H1 (cell line): Measurements from ENCODE around the gene PPP4R1. TPM values are rescaled to one million over a fixed set of nuclear protein-coding genes. Genes with fewer than 3 reads are reported as not detected.

ENCODE experiments used
- CTCF ChIA-PET: fragments of 300-600 bp; sonication (Branson Sonifier 250); formaldehyde crosslinking; loops from one replicate; lab custom pipeline; 2021; ENCODE audit not compliant: partially characterized antibody; lab: Charles Lee
- POLR2A ChIA-PET: fragments of 300-600 bp; sonication (Branson Sonifier 250); formaldehyde crosslinking; loops from one replicate; lab custom pipeline; 2021; ENCODE audit warnings: inconsistent platforms; ENCODE audit not compliant: partially characterized antibody; lab: Charles Lee
- DNase-seq, 2 experiments: peaks; one replicate each; pipeline versions ENCODE4 v3.0.0 to v3.0.0-alpha.2; 2010 to 2022; ENCODE audit warnings: low spot score in 2 of 2, low read depth in 1 of 2, mixed read lengths in 1 of 2
- FAIRE-seq: peaks from 2 replicates; lab custom pipeline; 2011; peaks lifted over from hg19 to GRCh38; lab: Jason Lieb, UNC
- H2AFZ ChIP-seq: 2 replicates; pipeline ENCODE4 v1.8.1; 2012; ENCODE audit warnings: low read length, inconsistent platforms
- H2AK5ac ChIP-seq: 2 replicates; pipeline ENCODE4 v1.6.1; 2013; ENCODE audit warnings: low read depth, low read length
- H2BK120ac ChIP-seq: replicated peaks from 2 replicates; pipeline ENCODE3; 2013; ENCODE audit warnings: low read depth, low read length, inconsistent platforms
- H2BK12ac ChIP-seq: 2 replicates; pipeline ENCODE4 v1.6.1; 2013; ENCODE audit warnings: low read depth, low read length
- H2BK15ac ChIP-seq: 2 replicates; pipeline ENCODE4 v1.6.1; 2013; ENCODE audit warnings: low read length
- H2BK20ac ChIP-seq: 2 replicates; pipeline ENCODE4 v1.6.1; 2013; ENCODE audit warnings: low read length
- H2BK5ac ChIP-seq: 2 replicates; pipeline ENCODE4 v1.6.1; 2013; ENCODE audit warnings: low read depth, low read length
- H3K14ac ChIP-seq: 2 replicates; pipeline ENCODE4 v1.6.1; 2013; ENCODE audit warnings: inconsistent platforms; ENCODE audit not compliant: insufficient read length
- H3K18ac ChIP-seq: 2 replicates; pipeline ENCODE4 v1.6.1; 2013; ENCODE audit warnings: low read length; ENCODE audit errors: extremely low read depth
- H3K23ac ChIP-seq: 2 replicates; pipeline ENCODE4 v1.6.1; 2013; ENCODE audit warnings: inconsistent platforms; ENCODE audit not compliant: insufficient read length
- H3K23me2 ChIP-seq: 2 replicates; pipeline ENCODE4 v1.6.1; 2013; ENCODE audit warnings: low read depth, low read length
- H3K27ac ChIP-seq: 2 replicates; pipeline ENCODE4 v1.6.1; 2011; ENCODE audit warnings: low read depth, low read length, inconsistent platforms
- H3K27me3 ChIP-seq, 4 experiments: replicated peaks in 1 of 4; 1 replicate in 1 of 4; 2 replicates in 3 of 4; pipeline versions ENCODE4 v1.6.1 to v1.8.1; 2011 to 2013; ENCODE audit warnings: low read length in 3 of 4, mild to moderate bottlenecking in 3 of 4, inconsistent platforms in 2 of 4, mixed read lengths in 2 of 4, moderate library complexity in 1 of 4; ENCODE audit not compliant: control insufficient read depth in 3 of 4, insufficient read depth in 3 of 4; ENCODE audit errors: extremely low read depth in 1 of 4
- H3K36me3 ChIP-seq, 4 experiments: 2 replicates each; pipeline versions ENCODE4 v1.6.1 to v1.8.1; 2011 to 2013; ENCODE audit warnings: mild to moderate bottlenecking in 4 of 4, low read length in 3 of 4, moderate library complexity in 2 of 4, control low read depth in 1 of 4, inconsistent platforms in 1 of 4; ENCODE audit not compliant: insufficient read depth in 4 of 4, control insufficient read depth in 2 of 4
- H3K4ac ChIP-seq: replicated peaks from 2 replicates; pipeline ENCODE3; 2013; ENCODE audit warnings: low read length, low read depth, mixed read lengths, inconsistent platforms; ENCODE audit not compliant: insufficient read length
- H3K4me1 ChIP-seq, 4 experiments: replicated peaks in 1 of 4; 1 replicate in 1 of 4; 2 replicates in 3 of 4; pipeline versions ENCODE4 v1.6.1 to v1.8.1; 2011 to 2013; ENCODE audit warnings: low read length in 3 of 4, inconsistent platforms in 2 of 4, mixed read lengths in 1 of 4; ENCODE audit not compliant: insufficient read depth in 4 of 4, control insufficient read depth in 3 of 4
- H3K4me2 ChIP-seq, 2 experiments: 2 replicates each; pipeline versions ENCODE4 v1.6.1 to v1.8.1; 2011 to 2013; ENCODE audit warnings: low read depth in 2 of 2, low read length in 2 of 2, control low read depth in 1 of 2, inconsistent platforms in 1 of 2, mild to moderate bottlenecking in 1 of 2; ENCODE audit not compliant: insufficient read depth in 1 of 2
- H3K4me3 ChIP-seq, 4 experiments: fragments of 200-600, 300-600 bp in 1 of 4; sonication (generic), shearing (Covaris generic), sonication (Bioruptor Twin) in 1 of 4; 2 replicates each; pipeline versions ENCODE4 v1.5.1 to v1.8.1; 2011 to 2016; ENCODE audit warnings: low read length in 4 of 4, low read depth in 3 of 4, control low read depth in 2 of 4, inconsistent platforms in 2 of 4, mild to moderate bottlenecking in 2 of 4, mixed read lengths in 1 of 4, moderate library complexity in 1 of 4; ENCODE audit not compliant: insufficient read depth in 2 of 4; ENCODE audit errors: extremely low read depth in 1 of 4
- H3K56ac ChIP-seq: replicated peaks from 2 replicates; pipeline ENCODE3; 2013; ENCODE audit warnings: low read depth, mild to moderate bottlenecking, mixed read lengths, low read length, inconsistent platforms; ENCODE audit not compliant: insufficient read length
- H3K79me1 ChIP-seq: 2 replicates; pipeline ENCODE4 v1.6.1; 2013; ENCODE audit warnings: low read depth, low read length, control low read depth
- H3K79me2 ChIP-seq, 2 experiments: 2 replicates each; pipeline versions ENCODE4 v1.6.1 to v1.8.1; 2012 to 2013; ENCODE audit warnings: low read length in 2 of 2, mild to moderate bottlenecking in 2 of 2, inconsistent platforms in 1 of 2; ENCODE audit not compliant: insufficient read depth in 2 of 2, control insufficient read depth in 1 of 2
- H3K9ac ChIP-seq, 4 experiments: replicated peaks in 1 of 4; 1 replicate in 1 of 4; 2 replicates in 3 of 4; pipeline versions ENCODE4 v1.6.1 to v1.8.1; 2011 to 2013; ENCODE audit warnings: low read depth in 3 of 4, low read length in 3 of 4, control low read depth in 2 of 4, mild to moderate bottlenecking in 2 of 4, moderate library complexity in 2 of 4, inconsistent platforms in 1 of 4; ENCODE audit errors: extremely low read depth in 1 of 4
- H3K9me3 ChIP-seq, 2 experiments: 2 replicates each; pipeline versions ENCODE4 v1.6.1 to v1.8.1; 2012 to 2013; ENCODE audit warnings: mild to moderate bottlenecking in 2 of 2, moderate library complexity in 2 of 2, control low read depth in 1 of 2, inconsistent platforms in 1 of 2, low read depth in 1 of 2, low read length in 1 of 2, mixed read lengths in 1 of 2; ENCODE audit not compliant: insufficient read depth in 2 of 2
- H4K20me1 ChIP-seq, 2 experiments: replicated peaks in 1 of 2; 2 replicates each; pipeline versions ENCODE3 to v1.8.1; 2011 to 2013; ENCODE audit warnings: inconsistent platforms in 2 of 2, low read length in 2 of 2, mild to moderate bottlenecking in 1 of 2; ENCODE audit not compliant: insufficient read depth in 2 of 2, control insufficient read depth in 1 of 2
- H4K5ac ChIP-seq: 2 replicates; pipeline ENCODE4 v1.6.1; 2013; ENCODE audit warnings: low read length, low read depth, mixed read lengths, inconsistent platforms; ENCODE audit not compliant: insufficient read length
- H4K8ac ChIP-seq: 2 replicates; pipeline ENCODE4 v1.8.0; 2013; ENCODE audit warnings: mild to moderate bottlenecking, moderate library complexity, low read length, inconsistent platforms; ENCODE audit not compliant: insufficient read depth; ENCODE audit errors: extremely low read depth
- H4K91ac ChIP-seq: replicated peaks from 2 replicates; pipeline ENCODE3; 2013; ENCODE audit warnings: low read length, mixed read lengths, inconsistent platforms; ENCODE audit not compliant: insufficient read length
- POU5F1 ChIP-seq: IDR thresholded peaks from 2 replicates; pipeline ENCODE4 v1.6.1; 2011; ENCODE audit warnings: low read depth, mild to moderate bottlenecking, low read length, moderate library complexity
- RAD21 ChIP-seq, 2 experiments: IDR thresholded peaks in 1 of 2; conservative IDR thresholded peaks in 1 of 2; 2 replicates each; pipeline ENCODE4 v1.6.1; 2011; ENCODE audit warnings: low read depth in 2 of 2, low read length in 2 of 2, improper control_type of control experiment in 1 of 2, inconsistent platforms in 1 of 2, mild to moderate bottlenecking in 1 of 2, moderate library complexity in 1 of 2
- WGBS, 2 experiments: shearing (Covaris generic) in 1 of 2; methylation state at CpG; one replicate each; pipeline versions ENCODE4 v1.1.6 to v1.1.7; 2013 to 2015; ENCODE audit warnings: low lambda C conversion rate in 2 of 2, mixed read lengths in 2 of 2, inconsistent platforms in 1 of 2, low coverage in 1 of 2, missing lambda C conversion rate in 1 of 2; ENCODE audit not compliant: insufficient replicate concordance in 2 of 2, insufficient coverage in 1 of 2, insufficient read length in 1 of 2; ENCODE audit errors: extremely low coverage in 1 of 2, missing lambda C conversion rate in 1 of 2; 5-methylcytosine and 5-hydroxymethylcytosine counted together
- polyA plus RNA-seq, 7 experiments: library from polyadenylated mRNA; depleted of rRNA in 3 of 7; stranded (reverse) in 5 of 7; unstranded in 2 of 7; fragments of >200 nt in 5 of 7; fragments of 200-250 nt in 2 of 7; gene quantifications; 1 replicate in 5 of 7; 2 replicates in 1 of 7; 4 replicates in 1 of 7; pipeline versions ENCODE4 v1.2.1 to v1.2.3, GENCODE V29; 2011 to 2013; ENCODE audit warnings: missing spikeins in 2 of 7, mixed read lengths in 2 of 7
- total RNA-seq: library from RNA; stranded (reverse); fragmentation: NEBNext Ultra II Directional; extraction: Animal tissue kit (Norgen Biotek cat#: 25700); gene quantifications from 2 replicates; pipeline ENCODE4 v1.2.1, GENCODE V29; 2021
- TF ChIP-seq, protein P1 (sequence below), 3 experiments: IDR thresholded peaks; 1 replicate in 2 of 3; 2 replicates in 1 of 3; pipeline versions ENCODE4 v1.5.1 to v1.6.1; 2011; ENCODE audit warnings: low read length in 3 of 3, mild to moderate bottlenecking in 3 of 3, inconsistent platforms in 2 of 3, low read depth in 1 of 3, moderate library complexity in 1 of 3; ENCODE audit not compliant: insufficient read depth in 1 of 3; ENCODE audit errors: control extremely low read depth in 1 of 3

The PPP4R1 gene
- total and polyA plus RNA-seq, 2 of the 8 experiments (the other 6 are each of a cell fraction or from before 2014, with no cell fraction given) = 67.4 to 96.1 TPM

- DNase-seq = no peak
- Histone ChIP-seq H3K79me1 (peaks cover 3% of the 10 kb centered on the region; the same call in 1 of the 2 replicates), H3K27ac (no peak overlapping the region), H3K36me3 (peaks cover 0 to 8% (median 3%) of the 10 kb centered on the region in 4 experiments; a peak in 3 of 8 replicates), H3K18ac (no peak overlapping the region), H3K9me3 (no peaks in the 10 kb centered on the region), H4K20me1 (no peaks in the 10 kb centered on the region), H2BK12ac (no peak overlapping the region), H3K4ac (no peak overlapping the region), H4K91ac (no peak overlapping the region), H2BK120ac (no peak overlapping the region), H3K9ac (no peak overlapping the region), H2BK20ac (no peak overlapping the region), H4K8ac (no peak overlapping the region), H3K4me2 (peak overlapping the region; percentile 66 to 76; a peak in 1 of 4 replicates), H3K14ac (no peak overlapping the region), H2BK5ac (no peak overlapping the region), H3K56ac (no peak overlapping the region), H3K4me1 (peaks cover 2 to 13% (median 5%) of the 10 kb centered on the region in 4 experiments; a peak in 6 of 7 replicates), H3K23ac (no peak overlapping the region), H2AK5ac (no peak overlapping the region), H4K5ac (no peak overlapping the region), H3K4me3 (peak overlapping the region in 1 of 4 experiments; percentile 92; a peak in 2 of 8 replicates), H3K27me3 (no peaks in the 10 kb centered on the region), H2AFZ (no peak overlapping the region), H3K79me2 (peaks cover 13 to 61% of the 10 kb centered on the region in 2 experiments), H3K23me2 (no peaks in the 10 kb centered on the region; the same call in 1 of the 2 replicates), H2BK15ac (no peak overlapping the region)
- ChIA-PET CTCF (interaction anchor here (0.6 to 1.5 kb wide), 10 partner anchors 11 to 226 kb away, joined by 3 to 6 read pairs (median 4); no protein-coding TSS in a partner anchor), POLR2A (interaction anchor here (0.6 to 1.6 kb wide), 7 partner anchors 10 to 174 kb away, joined by 3 to 5 read pairs (median 3); no protein-coding TSS in a partner anchor)
- WGBS, 2 experiments = 91% methylated on average over 3 of the region's 3 CpGs; no CpG with 5 or more reads in 1 of the 2 experiments
- TF ChIP-seq RAD21 (IDR thresholded peaks at IDR 0.05 in 1 of 2, conservative IDR thresholded peaks at IDR 0.05 in 1 of 2; ENCODE audit: low read depth in 2 of 2, low read length in 2 of 2) (peak; percentile 37 to 57), POU5F1 (no peak)
- TF ChIP-seq, protein P1, sequence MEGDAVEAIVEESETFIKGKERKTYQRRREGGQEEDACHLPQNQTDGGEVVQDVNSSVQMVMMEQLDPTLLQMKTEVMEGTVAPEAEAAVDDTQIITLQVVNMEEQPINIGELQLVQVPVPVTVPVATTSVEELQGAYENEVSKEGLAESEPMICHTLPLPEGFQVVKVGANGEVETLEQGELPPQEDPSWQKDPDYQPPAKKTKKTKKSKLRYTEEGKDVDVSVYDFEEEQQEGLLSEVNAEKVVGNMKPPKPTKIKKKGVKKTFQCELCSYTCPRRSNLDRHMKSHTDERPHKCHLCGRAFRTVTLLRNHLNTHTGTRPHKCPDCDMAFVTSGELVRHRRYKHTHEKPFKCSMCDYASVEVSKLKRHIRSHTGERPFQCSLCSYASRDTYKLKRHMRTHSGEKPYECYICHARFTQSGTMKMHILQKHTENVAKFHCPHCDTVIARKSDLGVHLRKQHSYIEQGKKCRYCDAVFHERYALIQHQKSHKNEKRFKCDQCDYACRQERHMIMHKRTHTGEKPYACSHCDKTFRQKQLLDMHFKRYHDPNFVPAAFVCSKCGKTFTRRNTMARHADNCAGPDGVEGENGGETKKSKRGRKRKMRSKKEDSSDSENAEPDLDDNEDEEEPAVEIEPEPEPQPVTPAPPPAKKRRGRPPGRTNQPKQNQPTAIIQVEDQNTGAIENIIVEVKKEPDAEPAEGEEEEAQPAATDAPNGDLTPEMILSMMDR (IDR thresholded peaks at IDR 0.05; ENCODE audit: control extremely low read depth in 1 of 3, insufficient read depth in 1 of 3, low read depth in 1 of 3, low read length in 3 of 3) = peak in 2 of 3 experiments; percentile 44 to 58; a peak in 3 of 4 replicates
- peak; percentile 13 for FAIRE-seq
These were observed 2.0 kb downstream of the PPP4R1 start for GRCh38 chr18:9612215-9612830.
